Medulla oblongata (tissue), 1 donor: ENCODE data around the gene MALRD1.

Experiments
- DNase-seq: peaks from one replicate; pipeline ENCODE4 v3.0.0-alpha.2; 2015; ENCODE audit errors: extremely low spot score

The MALRD1 gene

DNA sequence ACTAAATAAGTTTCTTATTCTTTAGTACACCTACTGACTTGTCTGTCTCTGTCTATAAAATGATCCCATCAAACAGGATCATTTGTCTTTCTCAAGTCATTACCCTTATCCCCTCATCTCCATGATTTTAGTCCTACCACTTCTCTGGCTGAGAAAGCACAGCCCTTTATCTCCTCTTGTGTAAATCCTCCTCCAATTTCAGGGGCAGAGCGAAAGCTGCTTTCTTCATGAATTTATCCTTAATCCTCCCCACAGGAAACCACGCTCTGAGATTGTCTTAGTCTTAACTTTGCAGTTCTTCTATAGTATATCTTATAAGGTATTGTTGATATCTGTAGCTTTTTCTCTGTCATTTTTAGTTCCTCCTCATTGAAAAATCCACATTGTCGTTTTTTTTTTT lies 528.0 kb downstream of the MALRD1 start:
- DNase-seq: no peak

DNA sequence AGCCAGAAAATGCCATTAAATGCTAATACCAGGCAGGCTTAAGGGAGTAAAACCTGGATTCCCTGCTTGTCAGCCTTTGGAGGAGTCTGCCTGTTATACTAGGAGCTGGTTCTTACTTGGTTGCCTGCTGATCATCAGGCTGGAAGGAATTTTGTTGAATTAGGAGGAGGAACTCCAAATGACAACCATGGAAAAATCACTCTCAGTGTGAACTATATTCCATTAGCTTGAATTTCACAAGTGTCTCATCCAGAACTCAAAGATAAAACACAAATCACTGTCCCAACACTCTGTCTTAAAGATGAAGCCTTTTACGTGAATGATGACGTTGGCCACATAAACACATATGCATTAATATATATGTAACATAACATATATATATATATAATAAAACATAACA lies 528.8 kb downstream of the MALRD1 start:
- no peak for DNase-seq

DNA sequence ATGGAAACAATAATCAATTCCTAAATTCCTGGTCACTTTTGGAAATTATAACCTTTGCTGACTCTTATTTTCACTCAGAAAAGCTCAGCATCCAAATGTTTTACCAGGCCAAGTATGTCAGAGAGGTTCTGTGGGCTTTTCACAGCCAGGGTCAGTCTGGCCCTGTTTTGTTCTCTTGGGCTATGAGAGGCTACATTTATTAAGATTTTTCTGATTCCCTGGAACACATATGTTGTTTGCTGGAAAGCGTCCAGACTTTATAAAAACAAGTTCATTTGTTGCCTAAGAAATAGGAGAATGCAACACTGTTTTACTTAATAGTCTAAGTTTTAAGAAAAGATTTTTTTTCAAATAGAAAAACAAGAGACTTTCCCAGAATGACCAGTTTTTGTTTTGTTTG lies 529.2 kb downstream of the MALRD1 start:
- no peak for DNase-seq

GRCh38 chr10:19578571-19578970 lies 530.0 kb downstream of the MALRD1 start:
- no peak for DNase-seq

- DNase-seq: no peak
These were observed 531.4 kb downstream of the MALRD1 start for GRCh38 chr10:19579761-19580545.

GRCh38 chr10:19580691-19581090 lies 532.1 kb downstream of the MALRD1 start:
- DNase-seq: no peak

- no peak for DNase-seq
These were observed 540.0 kb downstream of the MALRD1 start for GRCh38 chr10:19588608-19589007.

GRCh38 chr10:19592276-19592675 lies 543.7 kb downstream of the MALRD1 start:
- DNase-seq: no peak

- no peak for DNase-seq
These were observed 546.7 kb downstream of the MALRD1 start for GRCh38 chr10:19595212-19595845.

- no peak for DNase-seq
These were observed 557.2 kb downstream of the MALRD1 start for GRCh38 chr10:19605806-19606205.

GRCh38 chr10:19606968-19607367 lies 558.4 kb downstream of the MALRD1 start:
- DNase-seq: no peak

- DNase-seq: no peak
These were observed 563.2 kb downstream of the MALRD1 start for GRCh38 chr10:19611775-19612174.

DNA sequence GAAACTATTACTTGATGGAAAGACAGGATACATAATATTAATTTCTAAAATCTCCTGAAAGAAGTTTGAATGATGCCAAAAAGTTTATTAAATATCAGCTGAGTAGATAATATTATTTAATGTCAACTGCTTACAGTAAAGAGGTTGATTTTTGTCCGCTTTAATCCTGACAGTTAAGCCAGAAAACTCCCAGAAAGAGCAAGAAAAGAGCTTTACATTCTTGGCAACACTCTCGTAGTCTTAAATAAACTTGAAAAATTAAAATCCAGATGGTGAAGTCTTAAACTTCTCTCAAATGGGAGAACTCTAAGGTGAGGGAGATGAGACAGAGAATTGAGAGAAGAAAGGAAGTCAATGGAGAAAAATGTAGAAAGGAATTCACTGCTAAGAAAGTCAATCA lies 568.4 kb downstream of the MALRD1 start:
- no peak for DNase-seq

DNA sequence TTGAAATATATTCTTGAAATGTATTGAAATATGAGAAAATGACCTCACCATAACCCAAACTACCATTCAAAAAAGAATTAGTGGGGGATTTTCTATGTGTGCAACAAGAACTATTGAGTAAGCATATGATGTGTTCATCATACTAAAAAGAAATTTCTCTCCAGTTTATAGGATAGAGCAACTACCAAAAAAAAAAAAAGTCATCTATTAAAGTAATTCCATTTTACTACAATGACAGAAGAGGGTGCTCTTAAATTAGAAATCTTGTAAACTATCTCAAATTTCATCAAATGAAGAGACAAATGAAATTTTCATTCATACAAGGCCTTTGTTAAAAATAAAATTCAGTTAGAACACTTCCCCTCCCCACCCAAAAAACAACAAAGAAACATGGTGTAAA lies 572.2 kb downstream of the MALRD1 start:
- DNase-seq: no peak

DNA sequence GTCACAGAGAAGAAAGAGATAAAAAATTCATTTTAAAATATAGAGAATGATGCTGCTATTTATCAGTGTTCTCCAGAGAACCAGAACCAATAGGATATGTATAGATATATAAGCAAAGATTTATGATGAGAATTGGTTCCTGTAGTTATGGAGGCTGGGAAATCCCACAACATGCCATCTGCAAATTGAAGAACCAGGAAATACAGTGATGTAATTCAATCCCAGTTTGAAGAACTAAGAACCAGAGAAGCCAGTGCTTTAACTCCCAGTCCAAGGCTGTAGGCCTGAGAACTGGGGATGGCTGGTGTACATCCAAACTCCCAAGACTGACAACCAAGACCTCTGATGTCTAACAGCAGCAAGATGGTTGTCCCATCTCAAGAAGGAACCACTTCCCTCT lies 574.7 kb downstream of the MALRD1 start:
- DNase-seq: no peak

GRCh38 chr10:19626156-19626555 lies 577.6 kb downstream of the MALRD1 start:
- no peak for DNase-seq

- DNase-seq: peak; percentile 31
These were observed 580.4 kb downstream of the MALRD1 start for GRCh38 chr10:19628767-19629560.

- peak; percentile 89 for DNase-seq
These were observed 581.0 kb downstream of the MALRD1 start for GRCh38 chr10:19629567-19629966.

GRCh38 chr10:19634163-19634562 lies 585.6 kb downstream of the MALRD1 start:
- no peak for DNase-seq

DNA sequence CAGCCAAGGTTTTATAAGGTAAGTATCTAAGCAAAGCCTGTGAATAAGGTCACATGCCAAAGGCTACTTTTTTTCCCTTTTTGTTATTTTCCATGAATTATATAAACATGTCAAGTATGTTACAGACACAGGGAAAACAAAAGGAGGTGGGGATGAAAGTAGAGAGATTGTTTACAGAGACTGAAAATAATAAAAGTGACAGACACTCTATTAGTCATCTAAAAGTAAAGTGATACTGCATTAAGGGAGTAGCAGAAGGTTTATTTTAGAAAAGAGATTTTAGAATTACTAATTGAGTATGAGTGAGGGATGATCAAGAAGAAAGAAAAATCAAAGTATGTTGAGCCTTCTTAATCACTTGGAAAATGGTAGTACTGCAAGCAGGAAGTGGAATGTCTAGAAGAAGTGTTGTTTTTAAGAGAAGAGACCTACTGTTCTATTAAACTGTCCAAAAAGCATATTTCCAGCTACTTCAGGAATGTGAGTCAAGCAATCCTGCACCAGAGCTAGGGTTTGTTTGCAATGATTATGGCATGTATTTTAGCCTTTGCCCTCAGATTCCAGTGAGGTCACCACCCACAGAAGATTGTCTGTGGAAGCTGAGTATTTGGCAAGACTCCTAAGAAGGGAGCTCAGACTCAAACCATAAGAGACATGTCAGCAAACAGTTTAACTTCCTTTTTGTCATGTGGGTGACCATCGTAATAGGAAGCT lies 589.7 kb downstream of the MALRD1 start:
- peak; percentile 70 for DNase-seq

DNA sequence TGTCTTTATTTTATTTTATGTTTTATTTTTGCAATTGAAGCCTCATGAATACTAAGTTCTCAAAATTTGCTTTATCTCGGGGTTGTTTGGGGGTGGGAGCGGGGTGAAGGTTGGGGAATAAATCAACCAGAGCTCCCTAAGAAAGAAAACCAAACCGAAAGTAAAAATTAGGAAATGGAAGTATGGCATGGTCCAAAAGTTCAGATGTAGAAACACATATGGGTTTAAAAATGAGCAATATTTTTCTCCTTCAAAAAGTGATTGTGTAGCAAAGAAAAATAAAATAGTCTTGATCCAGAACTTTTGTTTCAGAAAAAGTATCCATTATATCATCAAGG lies 590.3 kb downstream of the MALRD1 start:
- DNase-seq: no peak

GRCh38 chr10:19640566-19641263 lies 592.1 kb downstream of the MALRD1 start:
- no peak for DNase-seq
